SK-N-SH (cell line): Measurements from ENCODE around the gene TMEM138. TPM values are rescaled to one million over a fixed set of nuclear protein-coding genes. Genes with fewer than 3 reads are reported as not detected.
A peak's percentile ranks its signal among the peaks of the same experiment; 100 is the strongest.

Experiments used
- CTCF ChIA-PET: fragments of 300-600, 350-600 bp; formaldehyde crosslinking; extraction: SDS; loops from one replicate; lab custom pipeline; 2021; lab: Yijun Ruan, JAX
- POLR2A ChIA-PET: fragments of 350-600 bp; sonication (Branson Sonifier 250); formaldehyde crosslinking; extraction: SDS; loops from one replicate; lab custom pipeline; 2020; ENCODE audit warnings: antibody characterized with exemption, inconsistent platforms; lab: Yijun Ruan, JAX
- DNase-seq: peaks from one replicate; pipeline ENCODE4 v3.0.0; 2012
- H2AFZ ChIP-seq: fragments of 200-600 bp; sonication (generic); 2 replicates; pipeline ENCODE4 v1.8.1; 2016; ENCODE audit warnings: antibody characterized with exemption, mild to moderate bottlenecking, low read depth
- H3F3A ChIP-seq: fragments of 200-600 bp; sonication (generic); replicated peaks from 2 replicates; pipeline ENCODE3; 2016; ENCODE audit warnings: antibody characterized with exemption, mild to moderate bottlenecking; ENCODE audit not compliant: insufficient read depth
- H3K27ac ChIP-seq, 2 experiments: fragments of 200-500 bp in 1 of 2; fragments of 200-600 bp in 1 of 2; sonication (Bioruptor generic) in 1 of 2; sonication (generic), shearing (Covaris generic) in 1 of 2; 2 replicates each; pipeline versions ENCODE4 v1.5.1 to v1.6.1; 2014 to 2016; ENCODE audit warnings: low read depth in 2 of 2, inconsistent platforms in 1 of 2, low read length in 1 of 2, mild to moderate bottlenecking in 1 of 2, mixed read lengths in 1 of 2
- H3K27me3 ChIP-seq: fragments of 200-600 bp; sonication (generic), shearing (Covaris generic); 2 replicates; pipeline ENCODE4 v1.6.1; 2016; ENCODE audit warnings: mixed run types; ENCODE audit not compliant: insufficient read depth
- H3K36me3 ChIP-seq, 2 experiments: fragments of 200-500 bp in 1 of 2; fragments of 200-600 bp in 1 of 2; sonication (Bioruptor generic) in 1 of 2; sonication (generic) in 1 of 2; replicated peaks in 1 of 2; 2 replicates each; pipeline versions ENCODE3 to v1.5.1; 2014 to 2016; ENCODE audit warnings: low read length in 1 of 2, mild to moderate bottlenecking in 1 of 2; ENCODE audit not compliant: insufficient read depth in 2 of 2, control insufficient read depth in 1 of 2
- H3K4me1 ChIP-seq, 2 experiments: fragments of 200-500 bp in 1 of 2; fragments of 200-600 bp in 1 of 2; sonication (Bioruptor generic) in 1 of 2; sonication (generic), shearing (Covaris generic) in 1 of 2; 2 replicates each; pipeline versions ENCODE4 v1.5.1 to v1.6.1; 2014 to 2016; ENCODE audit warnings: low read depth in 1 of 2, low read length in 1 of 2, mixed run types in 1 of 2; ENCODE audit not compliant: insufficient read depth in 2 of 2, control insufficient read depth in 1 of 2
- H3K4me2 ChIP-seq: fragments of 200-600 bp; sonication (generic), shearing (Covaris generic); 2 replicates; pipeline ENCODE4 v1.6.1; 2017; ENCODE audit warnings: mixed run types
- H3K4me3 ChIP-seq, 2 experiments: fragments of 200-500 bp in 1 of 2; fragments of 200-600 bp in 1 of 2; sonication (Bioruptor generic) in 1 of 2; sonication (generic), shearing (Covaris generic) in 1 of 2; 2 replicates each; pipeline versions ENCODE4 v1.5.1 to v1.8.1; 2014 to 2016; ENCODE audit warnings: low read depth in 2 of 2, inconsistent platforms in 1 of 2, low read length in 1 of 2, mild to moderate bottlenecking in 1 of 2, mixed read lengths in 1 of 2, moderate library complexity in 1 of 2
- H3K79me2 ChIP-seq: fragments of 200-600 bp; sonication (generic); 2 replicates; pipeline ENCODE4 v1.8.1; 2017; ENCODE audit warnings: mild to moderate bottlenecking; ENCODE audit not compliant: insufficient read depth
- H3K9ac ChIP-seq: fragments of 200-600 bp; sonication (generic); 2 replicates; pipeline ENCODE4 v1.6.1; 2017; ENCODE audit warnings: mixed run types
- H3K9me2 ChIP-seq: fragments of 200-600 bp; sonication (generic); 2 replicates; pipeline ENCODE4 v1.6.1; 2017; ENCODE audit warnings: mixed run types
- H3K9me3 ChIP-seq: fragments of 200-600 bp; sonication (generic); 2 replicates; pipeline ENCODE4 v1.6.1; 2017; ENCODE audit warnings: mixed run types, mild to moderate bottlenecking, moderate library complexity
- H4K20me1 ChIP-seq: fragments of 200-600 bp; sonication (generic); 2 replicates; pipeline ENCODE4 v1.6.1; 2017; ENCODE audit warnings: mild to moderate bottlenecking, mixed run types; ENCODE audit not compliant: insufficient read depth
- ELF1 ChIP-seq: IDR thresholded peaks from 2 replicates; pipeline ENCODE4 v1.4.0; 2012
- EZH2phosphoT487 ChIP-seq: fragments of 200-600 bp; sonication (generic); IDR thresholded peaks from 2 replicates; pipeline ENCODE4 v1.6.1; 2017; ENCODE audit warnings: low read depth, mixed run types, mild to moderate bottlenecking, antibody characterized with exemption, moderate library complexity, borderline replicate concordance
- FOXJ3 ChIP-seq: sonication (generic); formaldehyde crosslinking; IDR thresholded peaks from 2 replicates; pipeline ENCODE4 v1.5.1; 2020; ENCODE audit warnings: mild to moderate bottlenecking, missing genetic modification reagents
- FOXM1 ChIP-seq: IDR thresholded peaks from 2 replicates; pipeline ENCODE4 v1.4.0; 2012; ENCODE audit warnings: low read depth, mild to moderate bottlenecking
- GATA2 ChIP-seq: sonication (generic); formaldehyde crosslinking; IDR thresholded peaks from 2 replicates; pipeline ENCODE4 v1.5.0; 2020; ENCODE audit warnings: mild to moderate bottlenecking, missing genetic modification reagents
- JUND ChIP-seq: IDR thresholded peaks from 2 replicates; pipeline ENCODE4 v1.4.0; 2012
- NFIC ChIP-seq: IDR thresholded peaks from 2 replicates; pipeline ENCODE4 v1.4.0; 2012; ENCODE audit warnings: borderline replicate concordance
- NRF1 ChIP-seq: IDR thresholded peaks from 2 replicates; pipeline ENCODE4 v1.6.1; 2012; ENCODE audit warnings: low read depth, mild to moderate bottlenecking, low read length
- POLR2AphosphoS5 ChIP-seq: IDR thresholded peaks from 2 replicates; pipeline ENCODE4 v1.6.1; 2012; ENCODE audit warnings: low read depth, low read length
- RAD21 ChIP-seq: IDR thresholded peaks from 2 replicates; pipeline ENCODE4 v1.6.1; 2012; ENCODE audit warnings: mild to moderate bottlenecking, low read length
- RCOR1 ChIP-seq: fragments of 150-350 bp; IDR thresholded peaks from 2 replicates; pipeline ENCODE4 v1.6.1; 2017; ENCODE audit warnings: antibody characterized with exemption, low read length
- RFX5 ChIP-seq: IDR thresholded peaks from 2 replicates; pipeline ENCODE4 v1.6.1; 2012; ENCODE audit warnings: mild to moderate bottlenecking, improper control_type of control experiment, low read length
- SIN3A ChIP-seq: IDR thresholded peaks from 2 replicates; pipeline ENCODE4 v1.6.1; 2012; ENCODE audit warnings: low read depth, mild to moderate bottlenecking, low read length, moderate library complexity, borderline replicate concordance
- TAF1 ChIP-seq: IDR thresholded peaks from 2 replicates; pipeline ENCODE4 v1.6.1; 2012; ENCODE audit warnings: low read depth, mild to moderate bottlenecking, low read length, moderate library complexity, borderline replicate concordance
- TCF12 ChIP-seq: IDR thresholded peaks from 2 replicates; pipeline ENCODE4 v1.4.0; 2012
- YY1 ChIP-seq: IDR thresholded peaks from 2 replicates; pipeline ENCODE4 v1.4.0; 2012; ENCODE audit warnings: low read depth, mild to moderate bottlenecking
- WGBS: methylation state at CpG from one replicate; pipeline ENCODE4 v1.1.6; 2017; ENCODE audit warnings: low lambda C conversion rate; 5-methylcytosine and 5-hydroxymethylcytosine counted together
- polyA plus RNA-seq, 3 experiments: library from polyadenylated mRNA; depleted of rRNA; stranded (reverse); fragments of >200 nt; gene quantifications; 2 replicates each; pipeline ENCODE4 v1.2.3, GENCODE V29; 2012
- TF ChIP-seq, protein P1 (sequence below): IDR thresholded peaks from 2 replicates; pipeline ENCODE4; 2012
- TF ChIP-seq, protein P2 (sequence below): IDR thresholded peaks from 2 replicates; pipeline ENCODE4 v1.4.0; 2012; ENCODE audit warnings: low read depth
- TF ChIP-seq, protein P3 (sequence below): IDR thresholded peaks from 2 replicates; pipeline ENCODE4 v1.4.0; 2012; ENCODE audit warnings: low read depth, borderline replicate concordance
- TF ChIP-seq, protein P4 (sequence below): IDR thresholded peaks from 2 replicates; pipeline ENCODE4 v1.6.1; 2012; ENCODE audit warnings: mild to moderate bottlenecking, low read depth, low read length, moderate library complexity
- TF ChIP-seq, protein P5 (sequence below): IDR thresholded peaks from 2 replicates; pipeline ENCODE4 v1.4.0; 2012; ENCODE audit warnings: low read depth, borderline replicate concordance
- TF ChIP-seq, protein P6 (sequence below): fragments of 150-350 bp; IDR thresholded peaks from 2 replicates; pipeline ENCODE4 v1.6.1; 2017; ENCODE audit warnings: antibody characterized with exemption, low read length, low read depth, borderline replicate concordance
- TF ChIP-seq, protein P7 (sequence below): fragments of 150-350 bp; IDR thresholded peaks from 2 replicates; pipeline ENCODE4 v1.6.1; 2016; ENCODE audit warnings: mild to moderate bottlenecking, low read depth, low read length

The TMEM138 gene
- polyA plus RNA-seq, 1 of the 3 experiments (the other 2 are of a cell fraction): 82.2 TPM

DNA sequence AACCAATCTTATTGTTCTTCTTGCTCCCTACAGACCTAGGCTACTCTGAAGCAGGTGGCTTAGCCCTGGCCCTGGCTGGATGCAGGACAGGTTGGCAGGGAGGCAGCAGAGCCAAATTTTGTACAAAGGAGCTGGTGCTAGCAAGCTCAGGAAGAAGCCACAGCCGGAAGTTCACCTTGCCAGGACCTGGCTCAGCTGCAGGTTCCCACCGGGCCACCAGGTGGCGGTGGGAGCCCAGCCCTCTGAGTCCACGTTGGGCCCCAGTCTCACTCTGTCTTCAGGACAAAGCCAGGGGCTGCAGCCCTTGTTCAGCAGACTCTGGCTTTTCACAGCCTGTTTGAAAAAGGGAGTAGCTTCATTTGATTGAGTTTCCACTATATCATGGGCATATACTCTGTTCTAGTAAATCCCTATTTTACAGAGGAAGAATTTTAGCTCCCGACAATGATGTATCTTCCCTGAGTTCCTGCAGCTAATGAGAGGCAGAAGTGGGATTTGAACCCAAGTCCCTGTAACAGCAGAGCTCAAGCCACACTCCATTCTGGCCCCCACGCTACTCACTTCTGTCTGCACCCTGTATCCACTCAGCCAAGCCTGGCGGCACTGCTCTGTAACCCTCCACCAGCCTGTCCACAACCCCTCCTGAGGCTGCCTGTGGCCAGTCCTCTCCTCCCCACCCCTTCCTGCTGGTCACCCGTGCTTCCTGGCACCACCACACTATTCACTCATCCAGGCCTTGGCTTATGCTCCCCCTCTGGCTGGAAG is 25.8 kb upstream of the TMEM138 start:
- H3K9me3 ChIP-seq: no peaks in the 10 kb centered on the region
- CTCF ChIA-PET: interaction anchor here (0.6 to 7.9 kb wide), 38 partner anchors 8 to 302 kb away, joined by 3 to 300 read pairs (median 5); partner anchors contain the start of genes CPSF7, CYB561A3, SDHAF2 and TMEM138
- 0 out of 2 replicates have a peak overlapping the region, but pooled peaks have one; percentile 49 for H2AFZ ChIP-seq
- H3K9me2 ChIP-seq: no peaks in the 10 kb centered on the region
- DNase-seq: peak; percentile 91
- H3K27ac ChIP-seq: peak overlapping the region in 1 of 2 experiments; percentile 62; a peak in 1 of 4 replicates
- no peak overlapping the region; a peak in 1 of 4 replicates for H3K4me3 ChIP-seq
- no peak overlapping the region for H3K9ac ChIP-seq
- no peaks in the 10 kb centered on the region for H3F3A ChIP-seq
- peaks cover 0 to 14% of the 10 kb centered on the region in 2 experiments for H3K36me3 ChIP-seq
- 32% methylated on average over 8 of the region's 8 CpGs for WGBS
- peaks cover 6% of the 10 kb centered on the region for H4K20me1 ChIP-seq
- H3K4me2 ChIP-seq: no peak overlapping the region
- peaks cover 16% of the 10 kb centered on the region for H3K79me2 ChIP-seq
- no peaks in the 10 kb centered on the region for H3K27me3 ChIP-seq
- H3K4me1 ChIP-seq: peaks cover 16 to 37% of the 10 kb centered on the region in 2 experiments; a peak in 3 of 4 replicates
- POLR2A ChIA-PET: interaction anchor here (0.9 to 4.3 kb wide), 10 partner anchors 9 to 94 kb away, joined by 3 to 48 read pairs (median 4); partner anchors contain the start of genes CPSF7, CYB561A3, SDHAF2 and TMEM138
- TF ChIP-seq TCF12: no peak
- TF ChIP-seq, protein P1, sequence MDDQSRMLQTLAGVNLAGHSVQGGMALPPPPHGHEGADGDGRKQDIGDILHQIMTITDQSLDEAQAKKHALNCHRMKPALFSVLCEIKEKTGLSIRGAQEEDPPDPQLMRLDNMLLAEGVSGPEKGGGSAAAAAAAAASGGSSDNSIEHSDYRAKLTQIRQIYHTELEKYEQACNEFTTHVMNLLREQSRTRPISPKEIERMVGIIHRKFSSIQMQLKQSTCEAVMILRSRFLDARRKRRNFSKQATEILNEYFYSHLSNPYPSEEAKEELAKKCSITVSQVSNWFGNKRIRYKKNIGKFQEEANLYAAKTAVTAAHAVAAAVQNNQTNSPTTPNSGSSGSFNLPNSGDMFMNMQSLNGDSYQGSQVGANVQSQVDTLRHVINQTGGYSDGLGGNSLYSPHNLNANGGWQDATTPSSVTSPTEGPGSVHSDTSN: no peak
- TF ChIP-seq POLR2AphosphoS5: no peak
- TF ChIP-seq SIN3A: no peak
- TF ChIP-seq, protein P2, sequence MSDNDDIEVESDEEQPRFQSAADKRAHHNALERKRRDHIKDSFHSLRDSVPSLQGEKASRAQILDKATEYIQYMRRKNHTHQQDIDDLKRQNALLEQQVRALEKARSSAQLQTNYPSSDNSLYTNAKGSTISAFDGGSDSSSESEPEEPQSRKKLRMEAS: 0 out of 2 replicates have a peak, but pooled peaks have one; percentile 36
- peak; percentile 94 for TF ChIP-seq RAD21
- no peak; the same call in 1 of the 2 replicates for TF ChIP-seq TAF1
- no peak for TF ChIP-seq ELF1
- no peak for TF ChIP-seq RFX5
- TF ChIP-seq, protein P3, sequence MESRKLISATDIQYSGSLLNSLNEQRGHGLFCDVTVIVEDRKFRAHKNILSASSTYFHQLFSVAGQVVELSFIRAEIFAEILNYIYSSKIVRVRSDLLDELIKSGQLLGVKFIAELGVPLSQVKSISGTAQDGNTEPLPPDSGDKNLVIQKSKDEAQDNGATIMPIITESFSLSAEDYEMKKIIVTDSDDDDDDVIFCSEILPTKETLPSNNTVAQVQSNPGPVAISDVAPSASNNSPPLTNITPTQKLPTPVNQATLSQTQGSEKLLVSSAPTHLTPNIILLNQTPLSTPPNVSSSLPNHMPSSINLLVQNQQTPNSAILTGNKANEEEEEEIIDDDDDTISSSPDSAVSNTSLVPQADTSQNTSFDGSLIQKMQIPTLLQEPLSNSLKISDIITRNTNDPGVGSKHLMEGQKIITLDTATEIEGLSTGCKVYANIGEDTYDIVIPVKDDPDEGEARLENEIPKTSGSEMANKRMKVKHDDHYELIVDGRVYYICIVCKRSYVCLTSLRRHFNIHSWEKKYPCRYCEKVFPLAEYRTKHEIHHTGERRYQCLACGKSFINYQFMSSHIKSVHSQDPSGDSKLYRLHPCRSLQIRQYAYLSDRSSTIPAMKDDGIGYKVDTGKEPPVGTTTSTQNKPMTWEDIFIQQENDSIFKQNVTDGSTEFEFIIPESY: no peak
- TF ChIP-seq NRF1: no peak
- TF ChIP-seq, protein P4, sequence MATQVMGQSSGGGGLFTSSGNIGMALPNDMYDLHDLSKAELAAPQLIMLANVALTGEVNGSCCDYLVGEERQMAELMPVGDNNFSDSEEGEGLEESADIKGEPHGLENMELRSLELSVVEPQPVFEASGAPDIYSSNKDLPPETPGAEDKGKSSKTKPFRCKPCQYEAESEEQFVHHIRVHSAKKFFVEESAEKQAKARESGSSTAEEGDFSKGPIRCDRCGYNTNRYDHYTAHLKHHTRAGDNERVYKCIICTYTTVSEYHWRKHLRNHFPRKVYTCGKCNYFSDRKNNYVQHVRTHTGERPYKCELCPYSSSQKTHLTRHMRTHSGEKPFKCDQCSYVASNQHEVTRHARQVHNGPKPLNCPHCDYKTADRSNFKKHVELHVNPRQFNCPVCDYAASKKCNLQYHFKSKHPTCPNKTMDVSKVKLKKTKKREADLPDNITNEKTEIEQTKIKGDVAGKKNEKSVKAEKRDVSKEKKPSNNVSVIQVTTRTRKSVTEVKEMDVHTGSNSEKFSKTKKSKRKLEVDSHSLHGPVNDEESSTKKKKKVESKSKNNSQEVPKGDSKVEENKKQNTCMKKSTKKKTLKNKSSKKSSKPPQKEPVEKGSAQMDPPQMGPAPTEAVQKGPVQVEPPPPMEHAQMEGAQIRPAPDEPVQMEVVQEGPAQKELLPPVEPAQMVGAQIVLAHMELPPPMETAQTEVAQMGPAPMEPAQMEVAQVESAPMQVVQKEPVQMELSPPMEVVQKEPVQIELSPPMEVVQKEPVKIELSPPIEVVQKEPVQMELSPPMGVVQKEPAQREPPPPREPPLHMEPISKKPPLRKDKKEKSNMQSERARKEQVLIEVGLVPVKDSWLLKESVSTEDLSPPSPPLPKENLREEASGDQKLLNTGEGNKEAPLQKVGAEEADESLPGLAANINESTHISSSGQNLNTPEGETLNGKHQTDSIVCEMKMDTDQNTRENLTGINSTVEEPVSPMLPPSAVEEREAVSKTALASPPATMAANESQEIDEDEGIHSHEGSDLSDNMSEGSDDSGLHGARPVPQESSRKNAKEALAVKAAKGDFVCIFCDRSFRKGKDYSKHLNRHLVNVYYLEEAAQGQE: no peak
- no peak for TF ChIP-seq FOXJ3 (CRISPR knock-in tag)
- no peak for TF ChIP-seq EZH2phosphoT487
- no peak for TF ChIP-seq NFIC
- no peak for TF ChIP-seq YY1
- TF ChIP-seq RCOR1: 0 out of 2 replicates have a peak, but pooled peaks have one; percentile 45
- TF ChIP-seq, protein P5, sequence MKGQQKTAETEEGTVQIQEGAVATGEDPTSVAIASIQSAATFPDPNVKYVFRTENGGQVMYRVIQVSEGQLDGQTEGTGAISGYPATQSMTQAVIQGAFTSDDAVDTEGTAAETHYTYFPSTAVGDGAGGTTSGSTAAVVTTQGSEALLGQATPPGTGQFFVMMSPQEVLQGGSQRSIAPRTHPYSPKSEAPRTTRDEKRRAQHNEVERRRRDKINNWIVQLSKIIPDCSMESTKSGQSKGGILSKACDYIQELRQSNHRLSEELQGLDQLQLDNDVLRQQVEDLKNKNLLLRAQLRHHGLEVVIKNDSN: no peak
- TF ChIP-seq, protein P6, sequence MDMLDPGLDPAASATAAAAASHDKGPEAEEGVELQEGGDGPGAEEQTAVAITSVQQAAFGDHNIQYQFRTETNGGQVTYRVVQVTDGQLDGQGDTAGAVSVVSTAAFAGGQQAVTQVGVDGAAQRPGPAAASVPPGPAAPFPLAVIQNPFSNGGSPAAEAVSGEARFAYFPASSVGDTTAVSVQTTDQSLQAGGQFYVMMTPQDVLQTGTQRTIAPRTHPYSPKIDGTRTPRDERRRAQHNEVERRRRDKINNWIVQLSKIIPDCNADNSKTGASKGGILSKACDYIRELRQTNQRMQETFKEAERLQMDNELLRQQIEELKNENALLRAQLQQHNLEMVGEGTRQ: no peak
- TF ChIP-seq, protein P7, sequence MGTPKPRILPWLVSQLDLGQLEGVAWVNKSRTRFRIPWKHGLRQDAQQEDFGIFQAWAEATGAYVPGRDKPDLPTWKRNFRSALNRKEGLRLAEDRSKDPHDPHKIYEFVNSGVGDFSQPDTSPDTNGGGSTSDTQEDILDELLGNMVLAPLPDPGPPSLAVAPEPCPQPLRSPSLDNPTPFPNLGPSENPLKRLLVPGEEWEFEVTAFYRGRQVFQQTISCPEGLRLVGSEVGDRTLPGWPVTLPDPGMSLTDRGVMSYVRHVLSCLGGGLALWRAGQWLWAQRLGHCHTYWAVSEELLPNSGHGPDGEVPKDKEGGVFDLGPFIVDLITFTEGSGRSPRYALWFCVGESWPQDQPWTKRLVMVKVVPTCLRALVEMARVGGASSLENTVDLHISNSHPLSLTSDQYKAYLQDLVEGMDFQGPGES: no peak
- TF ChIP-seq FOXM1: no peak
- TF ChIP-seq JUND: no peak
- TF ChIP-seq GATA2 (CRISPR knock-in tag): no peak
